Pancreas (tissue), 10 donors: ENCODE data around the gene SLC13A2. TPM values are rescaled to one million over a fixed set of nuclear protein-coding genes. Genes with fewer than 3 reads are reported as not detected.

ENCODE experiments used
- ATAC-seq, 4 donors: fragments of 200-7000 bp; cut with Tn5 transposase; one replicate each; pipeline versions ENCODE4 v1.8.0 to v1.9.1; 2020; ENCODE audit warnings: mild to moderate bottlenecking in 4 of 4, moderate library complexity in 4 of 4
- DNase-seq, 6 donors: peaks; one replicate each; pipeline ENCODE4 v3.0.0-alpha.2; 2020
- FAIRE-seq: peaks from 2 replicates; lab custom pipeline; 2012; peaks lifted over from hg19 to GRCh38; lab: Jason Lieb, UNC
- H3K27ac ChIP-seq, 4 donors: fragments of 200-600 bp; sonication (generic); 1 replicate in 3 of 4; 2 replicates in 1 of 4; pipeline versions ENCODE4 v1.5.0 to v1.8.0; 2020
- H3K27me3 ChIP-seq, 4 donors: fragments of 200-600 bp; one replicate each; pipeline ENCODE4 v1.8.0; 2021
- H3K36me3 ChIP-seq, 3 donors: fragments of 200-600 bp; sonication (generic) in 1 of 3; one replicate each; pipeline versions ENCODE4 v1.5.0 to v1.8.0; 2020 to 2021
- H3K4me1 ChIP-seq, 3 donors: fragments of 200-600 bp; one replicate each; pipeline ENCODE4 v1.8.0; 2021
- H3K4me3 ChIP-seq, 4 donors: fragments of 200-600 bp; sonication (generic) in 2 of 4; one replicate each; pipeline versions ENCODE4 v1.5.0 to v1.8.0; 2020 to 2021
- H3K9me3 ChIP-seq, 4 donors: fragments of 200-600 bp; one replicate each; pipeline ENCODE4 v1.8.0; 2021
- CTCF ChIP-seq, 4 donors: fragments of 200-600 bp; sonication (generic) in 3 of 4; IDR thresholded peaks; one replicate each; pipeline versions ENCODE4 v1.5.0 to v1.8.0; 2021; ENCODE audit warnings: antibody characterized with exemption in 4 of 4
- WGBS, 2 donors: extraction: QIAGEN DNeasy Blood & Tissue Kit; methylation state at CpG; one replicate each; pipeline ENCODE4 v1.1.7; 2013; 5-methylcytosine and 5-hydroxymethylcytosine counted together
- intact Hi-C, 3 donors: fragments of 100-400 bp; cut with DNase I; formaldehyde crosslinking; loops; one replicate each; pipeline versions ENCODE4 v1.11.1 to v1.14.2; 2022
- polyA plus RNA-seq, 2 donors: library from polyadenylated mRNA; stranded (reverse); fragments of 200-250 nt; gene quantifications; one replicate each; pipeline ENCODE4 v1.2.3, GENCODE V29; 2013
- total RNA-seq, 6 donors: library from RNA; stranded (reverse); fragmentation: NEBNext Ultra II Directional in 4 of 6; extraction: Animal tissue kit (Norgen Biotek cat#: 25700) in 4 of 6; gene quantifications; one replicate each; pipeline versions ENCODE4 v1.2.1 to v1.2.4, GENCODE V29; 2021 to 2023
- donor health status: healthy with polysubstance abuse.
- donor health status: DM: no; HTN: no; CAD: no; lungs with moderate emphysema.
- donor health status: DM: no; HTN: no; CAD: no.
- donor health status: control.
- donor health status: control.
- donor health status: Bipolar disorder and iron deficiency.
- donor health status: DM: yes; HTN: yes; CAD: no.
- donor health status: DM: no; HTN: no; CAD: no.
- donor health status: DM: no; HTN: no; CAD: no.
- donor health status: DM: yes; HTN: yes; CAD: no.

SLC13A2 gene
- total and polyA plus RNA-seq, 8 donors: 0.04 to 0.42 (median 0.08) TPM; not detected in 4

GRCh38 chr17:28541439-28541838, 68.0 kb downstream of the SLC13A2 start:
- intact Hi-C loops: loop anchor here in 1 of 3 donors (2.0 kb wide), 1 partner anchor 49 kb away; no protein-coding TSS in a partner anchor
- TF ChIP-seq CTCF (IDR thresholded peaks at IDR 0.05): no peak
- no peak for FAIRE-seq

GRCh38 chr17:28544402-28545140, 71.1 kb downstream of the SLC13A2 start:
- no peak for ATAC-seq

More at GRCh38 chr17:28541439-28541838, 68.0 kb downstream of the SLC13A2 start:
- DNase-seq (no peak), ATAC-seq (no peak)
- H3K36me3 ChIP-seq: no peaks in the 10 kb centered on the region
- no peak overlapping the region for H3K4me3 ChIP-seq
- no peaks in the 10 kb centered on the region for H3K27me3 ChIP-seq
- H3K9me3 ChIP-seq: no peaks in the 10 kb centered on the region
- no peak overlapping the region for H3K27ac ChIP-seq
- H3K4me1 ChIP-seq: no peaks in the 10 kb centered on the region
- 65 to 73% methylated on average over 4 of the region's 4 CpGs for WGBS, 2 donors

DNA sequence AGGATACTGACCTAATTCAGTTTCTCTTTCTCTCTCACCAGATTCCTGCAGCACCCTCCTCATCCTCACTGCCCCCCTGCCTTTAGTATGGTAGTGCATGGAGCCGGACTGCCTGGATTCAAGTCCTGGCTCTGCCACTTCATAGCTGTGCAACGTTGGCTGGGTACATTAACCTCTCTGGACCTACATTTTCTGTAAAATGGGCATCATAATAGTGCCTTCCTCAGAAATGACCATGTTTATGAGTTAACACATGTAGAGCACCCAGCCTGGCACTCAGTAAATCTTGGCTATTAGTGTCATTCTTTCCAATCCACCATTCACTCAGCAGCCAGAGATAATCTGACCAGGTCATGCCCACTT, 71.7 kb downstream of the SLC13A2 start:
- intact Hi-C loops: no loop called here
- H3K27ac ChIP-seq: no peak overlapping the region
- DNase-seq (peak in 1 of 6 donors; percentile 12), ATAC-seq (no peak), FAIRE-seq (no peak)
- H3K4me1 ChIP-seq: no peaks in the 10 kb centered on the region
- no peak for TF ChIP-seq CTCF (IDR thresholded peaks at IDR 0.05)
- WGBS, 2 donors: 64 to 68% methylated on average over 2 of the region's 2 CpGs
- no peaks in the 10 kb centered on the region for H3K36me3 ChIP-seq
- H3K27me3 ChIP-seq: no peaks in the 10 kb centered on the region
- no peak overlapping the region for H3K4me3 ChIP-seq
- H3K9me3 ChIP-seq: no peaks in the 10 kb centered on the region

More at GRCh38 chr17:28544402-28545140, 71.1 kb downstream of the SLC13A2 start:
- Histone ChIP-seq H3K27me3 (no peaks in the 10 kb centered on the region), H3K4me1 (no peaks in the 10 kb centered on the region), H3K36me3 (no peaks in the 10 kb centered on the region), H3K4me3 (no peak overlapping the region), H3K9me3 (no peaks in the 10 kb centered on the region), H3K27ac (no peak overlapping the region)
- intact Hi-C loops: no loop called here
- TF ChIP-seq CTCF (IDR thresholded peaks at IDR 0.05): no peak
- FAIRE-seq: no peak
- WGBS, 2 donors: 84 to 95% methylated on average over 4 of the region's 4 CpGs
- DNase-seq: no peak

GRCh38 chr17:28545787-28546415, 72.5 kb downstream of the SLC13A2 start:
- Histone ChIP-seq H3K27ac (no peak overlapping the region), H3K4me1 (no peaks in the 10 kb centered on the region), H3K36me3 (no peaks in the 10 kb centered on the region), H3K4me3 (no peak overlapping the region), H3K27me3 (no peaks in the 10 kb centered on the region), H3K9me3 (no peaks in the 10 kb centered on the region)
- intact Hi-C loops: no loop called here
- TF ChIP-seq CTCF (IDR thresholded peaks at IDR 0.05): no peak
- 69 to 75% methylated on average over 6 of the region's 6 CpGs for WGBS, 2 donors
- ATAC-seq: no peak
- peak in 2 of 6 donors; percentile 21 to 34 for DNase-seq
- FAIRE-seq: no peak
